Calu3 (cell line): Measurements from ENCODE around the gene FER. TPM values are rescaled to one million over a fixed set of nuclear protein-coding genes. Genes with fewer than 3 reads are reported as not detected.

Source experiments
- BruUV-seq: library from RNA; stranded (reverse); fragments of 400-500 nt; replicated peaks from 2 replicates; lab custom pipeline; 2021; lab: Mats Ljungman, UMichigan
- CTCF ChIA-PET: fragments of 300-600 bp; sonication (Branson Sonifier 250); formaldehyde crosslinking; loops from one replicate; lab custom pipeline; 2022; ENCODE audit warnings: antibody characterized with exemption; lab: Charles Lee
- DNase-seq: peaks from one replicate; pipeline ENCODE4 v3.0.0; 2022
- H3K27ac Mint-ChIP-seq: one replicate; pipeline ENCODE4 v1.8.0; 2022; ENCODE audit warnings: mixed read lengths; ENCODE audit not compliant: unreplicated experiment
- H3K27me3 Mint-ChIP-seq: one replicate; pipeline ENCODE4 v1.8.0; 2022; ENCODE audit warnings: mixed read lengths; ENCODE audit not compliant: unreplicated experiment
- H3K36me3 Mint-ChIP-seq: one replicate; pipeline ENCODE4 v1.8.0; 2022; ENCODE audit warnings: mild to moderate bottlenecking, moderate library complexity, mixed read lengths; ENCODE audit not compliant: insufficient read depth, unreplicated experiment
- H3K4me1 Mint-ChIP-seq: one replicate; pipeline ENCODE4 v1.8.0; 2022; ENCODE audit warnings: mild to moderate bottlenecking, low read depth, mixed read lengths; ENCODE audit not compliant: unreplicated experiment
- H3K4me3 Mint-ChIP-seq: one replicate; pipeline ENCODE4 v1.8.0; 2022; ENCODE audit warnings: mild to moderate bottlenecking, low read depth, moderate library complexity, mixed read lengths; ENCODE audit not compliant: unreplicated experiment
- H3K9me3 Mint-ChIP-seq: one replicate; pipeline ENCODE4 v1.8.0; 2022; ENCODE audit warnings: low read depth, mixed read lengths; ENCODE audit not compliant: unreplicated experiment
- intact Hi-C: fragments of 100-400 bp; cut with micrococcal nuclease; formaldehyde crosslinking; loops from one replicate; pipeline ENCODE4 v1.10.0; 2022; ENCODE audit not compliant: unreplicated experiment
- total RNA-seq: library from RNA; stranded (reverse); gene quantifications from 2 replicates; pipeline ENCODE4 v1.2.3, GENCODE V29; 2022
- TF ChIP-seq, protein P1 (sequence below): fragments of 200-600 bp; IDR thresholded peaks from one replicate; pipeline ENCODE4 v1.8.0; 2022; ENCODE audit warnings: antibody characterized with exemption; ENCODE audit not compliant: unreplicated experiment

The FER gene
- total RNA-seq, 1 experiment from 2014 or later: 32.9 TPM

GRCh38 chr5:108957333-108957732 is 209.6 kb downstream of the FER start:
- Mint-ChIP-seq H3K4me1 (no peaks in the 10 kb centered on the region), H3K9me3 (no peaks in the 10 kb centered on the region), H3K27me3 (no peaks in the 10 kb centered on the region), H3K4me3 (no peak overlapping the region), H3K36me3 (no peaks in the 10 kb centered on the region), H3K27ac (no peak overlapping the region)
- DNase-seq: no peak
- CTCF ChIA-PET: no interaction called here
- intact Hi-C loops: no loop called here
- TF ChIP-seq, protein P1, sequence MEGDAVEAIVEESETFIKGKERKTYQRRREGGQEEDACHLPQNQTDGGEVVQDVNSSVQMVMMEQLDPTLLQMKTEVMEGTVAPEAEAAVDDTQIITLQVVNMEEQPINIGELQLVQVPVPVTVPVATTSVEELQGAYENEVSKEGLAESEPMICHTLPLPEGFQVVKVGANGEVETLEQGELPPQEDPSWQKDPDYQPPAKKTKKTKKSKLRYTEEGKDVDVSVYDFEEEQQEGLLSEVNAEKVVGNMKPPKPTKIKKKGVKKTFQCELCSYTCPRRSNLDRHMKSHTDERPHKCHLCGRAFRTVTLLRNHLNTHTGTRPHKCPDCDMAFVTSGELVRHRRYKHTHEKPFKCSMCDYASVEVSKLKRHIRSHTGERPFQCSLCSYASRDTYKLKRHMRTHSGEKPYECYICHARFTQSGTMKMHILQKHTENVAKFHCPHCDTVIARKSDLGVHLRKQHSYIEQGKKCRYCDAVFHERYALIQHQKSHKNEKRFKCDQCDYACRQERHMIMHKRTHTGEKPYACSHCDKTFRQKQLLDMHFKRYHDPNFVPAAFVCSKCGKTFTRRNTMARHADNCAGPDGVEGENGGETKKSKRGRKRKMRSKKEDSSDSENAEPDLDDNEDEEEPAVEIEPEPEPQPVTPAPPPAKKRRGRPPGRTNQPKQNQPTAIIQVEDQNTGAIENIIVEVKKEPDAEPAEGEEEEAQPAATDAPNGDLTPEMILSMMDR: no peak
- no TSS peak for BruUV-seq

DNA sequence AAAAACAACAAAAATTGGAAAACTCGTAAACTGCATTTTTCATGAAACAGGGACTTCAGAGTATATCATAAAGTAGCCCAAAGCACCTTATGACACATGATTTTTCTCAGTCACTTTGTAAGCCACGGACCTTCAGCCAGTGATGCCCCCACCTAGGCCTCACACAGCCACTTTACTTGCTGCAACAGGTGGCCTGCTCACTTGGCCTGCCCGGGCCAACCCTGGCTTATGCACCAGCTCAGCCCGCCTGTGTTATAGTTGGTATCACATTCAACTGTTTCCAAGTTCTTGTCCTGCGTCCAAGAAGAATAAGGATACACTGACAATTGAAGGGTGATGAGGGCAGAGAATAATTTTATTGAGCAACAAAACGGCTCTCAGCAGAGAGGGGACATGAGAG is 219.2 kb downstream of the FER start:
- Mint-ChIP-seq H3K9me3 (no peaks in the 10 kb centered on the region), H3K27ac (no peak overlapping the region), H3K27me3 (no peaks in the 10 kb centered on the region), H3K4me1 (no peaks in the 10 kb centered on the region), H3K4me3 (no peak overlapping the region), H3K36me3 (no peaks in the 10 kb centered on the region)
- BruUV-seq: no TSS peak
- TF ChIP-seq, protein P1: no peak
- intact Hi-C loops: no loop called here
- CTCF ChIA-PET: no interaction called here
- DNase-seq: no peak

GRCh38 chr5:108974594-108974993 is 226.9 kb downstream of the FER start:
- intact Hi-C loops: no loop called here
- no TSS peak for BruUV-seq

GRCh38 chr5:108975697-108976096 is 228.0 kb downstream of the FER start:
- DNase-seq: no peak
- TF ChIP-seq, protein P1: no peak
- Mint-ChIP-seq H3K4me3 (no peak overlapping the region), H3K36me3 (no peaks in the 10 kb centered on the region), H3K27ac (no peak overlapping the region), H3K4me1 (no peaks in the 10 kb centered on the region), H3K9me3 (no peaks in the 10 kb centered on the region), H3K27me3 (no peaks in the 10 kb centered on the region)
- no TSS peak for BruUV-seq
- CTCF ChIA-PET: no interaction called here
- intact Hi-C loops: no loop called here

More at GRCh38 chr5:108974594-108974993, 226.9 kb downstream of the FER start:
- DNase-seq: no peak
- CTCF ChIA-PET: no interaction called here
- Mint-ChIP-seq H3K4me3 (no peak overlapping the region), H3K36me3 (no peaks in the 10 kb centered on the region), H3K4me1 (no peaks in the 10 kb centered on the region), H3K9me3 (no peaks in the 10 kb centered on the region), H3K27me3 (no peaks in the 10 kb centered on the region), H3K27ac (no peak overlapping the region)
- TF ChIP-seq, protein P1: no peak
